HG03439 (cell line): ENCODE data around the gene TMEM123.
A peak's percentile ranks its signal among the peaks of the same experiment; 100 is the strongest.
"Not testable (repeated sequence)": the region's sequence is repeated elsewhere in the genome, so short reads cannot be mapped to it uniquely, and the experiment has no call there.

Source experiments
- ATAC-seq: cut with Tn5 transposase; IDR thresholded peaks from one replicate; pipeline ENCODE4 v1.9.1; 2021; ENCODE audit warnings: mild to moderate bottlenecking, moderate library complexity; ENCODE audit not compliant: unreplicated experiment

Gene TMEM123

GRCh38 chr11:102396708-102397563 is 55.6 kb downstream of the TMEM123 start:
- no peak for ATAC-seq

GRCh38 chr11:102395720-102396393 is 56.7 kb downstream of the TMEM123 start:
- no peak for ATAC-seq

- ATAC-seq: no peak
Measured at GRCh38 chr11:102393272-102393730, 59.3 kb downstream of the TMEM123 start.

- no peak for ATAC-seq
Measured at GRCh38 chr11:102391549-102392237, 60.9 kb downstream of the TMEM123 start.

GRCh38 chr11:102390667-102391465 is 61.7 kb downstream of the TMEM123 start:
- ATAC-seq: peak; percentile 81

- ATAC-seq: no peak
Measured at GRCh38 chr11:102389253-102389652, 63.3 kb downstream of the TMEM123 start.

GRCh38 chr11:102387043-102387781 is 65.4 kb downstream of the TMEM123 start:
- no peak for ATAC-seq

GRCh38 chr11:102386136-102386734 is 66.3 kb downstream of the TMEM123 start:
- no peak for ATAC-seq

- no peak for ATAC-seq
Measured at GRCh38 chr11:102385085-102386007, 67.2 kb downstream of the TMEM123 start.

- no peak for ATAC-seq
Measured at GRCh38 chr11:102384419-102385079, 68.0 kb downstream of the TMEM123 start.

GRCh38 chr11:102383839-102384238 is 68.7 kb downstream of the TMEM123 start:
- ATAC-seq: no peak

- no peak for ATAC-seq
Measured at GRCh38 chr11:102382384-102382783, 70.2 kb downstream of the TMEM123 start.

GRCh38 chr11:102378818-102379217 is 73.7 kb downstream of the TMEM123 start:
- ATAC-seq: no peak

- no peak for ATAC-seq
Measured at GRCh38 chr11:102377891-102378290, 74.7 kb downstream of the TMEM123 start.

- ATAC-seq: no peak
Measured at GRCh38 chr11:102375720-102376399, 76.7 kb downstream of the TMEM123 start.

GRCh38 chr11:102374633-102375424 is 77.7 kb downstream of the TMEM123 start:
- ATAC-seq: not testable (repeated sequence)

GRCh38 chr11:102368472-102368871 is 84.1 kb downstream of the TMEM123 start:
- ATAC-seq: peak; percentile 100
